GM12892 (cell line): ENCODE results near the gene KCNG2.

Source experiments
- DNase-seq: peaks from one replicate; pipeline ENCODE4 v3.0.0; 2011; ENCODE audit not compliant: insufficient read length
- FAIRE-seq: peaks from 2 replicates; lab custom pipeline; 2011; peaks lifted over from hg19 to GRCh38; lab: Jason Lieb, UNC
- POLR2A ChIP-seq: IDR thresholded peaks from 2 replicates; pipeline ENCODE4 v1.6.1; 2011; ENCODE audit warnings: low read depth, low read length, control low read depth
- POLR2AphosphoS5 ChIP-seq: IDR thresholded peaks from 2 replicates; pipeline ENCODE4 v1.6.1; 2011; ENCODE audit warnings: low read depth, low read length, control low read depth
- TAF1 ChIP-seq: IDR thresholded peaks from 2 replicates; pipeline ENCODE4 v1.6.1; 2011; ENCODE audit warnings: low read depth, mild to moderate bottlenecking, control low read depth, low read length, borderline replicate concordance

Gene KCNG2

GRCh38 chr18:79884294-79884962, 86.7 kb downstream of the KCNG2 start:
- DNase-seq (no peak), FAIRE-seq (no peak)
- no peak for TF ChIP-seq POLR2A
- no peak for TF ChIP-seq POLR2AphosphoS5
- no peak for TF ChIP-seq TAF1

DNA sequence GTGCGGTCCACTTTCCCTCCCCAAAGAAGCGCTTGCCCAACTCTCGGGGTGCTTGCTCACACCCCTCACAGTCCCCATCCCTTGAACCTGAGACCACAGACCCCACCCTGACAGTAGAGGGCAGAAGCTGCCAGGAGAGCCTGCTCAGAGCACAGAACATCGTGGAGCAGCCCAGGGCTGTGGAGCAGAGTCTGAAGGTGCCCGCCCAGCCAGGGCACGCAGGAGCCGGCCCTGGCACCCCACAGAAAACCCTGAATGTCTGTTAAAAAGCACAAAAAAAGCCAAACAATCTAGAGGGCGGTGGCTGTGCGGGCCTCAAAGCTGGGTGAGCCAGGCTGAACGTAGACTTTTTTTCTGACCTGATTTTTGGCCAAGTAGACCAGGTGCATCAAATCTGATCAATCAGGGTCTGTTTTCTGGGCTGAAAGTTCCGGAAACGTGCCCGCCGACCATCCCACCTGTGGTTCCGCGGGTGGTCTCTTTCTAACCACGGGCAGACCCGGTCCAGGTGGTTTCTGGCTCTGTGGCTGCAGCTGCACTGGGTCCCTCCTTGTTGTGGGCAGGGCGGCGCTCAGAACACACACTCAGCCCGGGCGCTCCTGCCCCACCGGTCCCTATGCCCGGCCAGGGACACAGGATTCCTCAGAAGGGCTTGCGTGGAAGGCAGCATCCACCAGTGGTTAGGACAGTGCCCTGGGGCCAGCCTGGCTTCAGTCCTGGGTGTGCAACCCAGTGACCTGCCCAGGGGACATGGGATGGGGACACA, 87.4 kb downstream of the KCNG2 start:
- DNase-seq (no peak), FAIRE-seq (no peak)
- TF ChIP-seq TAF1 (no peak), POLR2AphosphoS5 (no peak), POLR2A (no peak)

GRCh38 chr18:79887181-79888000, 89.7 kb downstream of the KCNG2 start:
- no peak for FAIRE-seq
- DNase-seq: no peak
- TF ChIP-seq POLR2AphosphoS5 (no peak), TAF1 (no peak), POLR2A (no peak)

DNA sequence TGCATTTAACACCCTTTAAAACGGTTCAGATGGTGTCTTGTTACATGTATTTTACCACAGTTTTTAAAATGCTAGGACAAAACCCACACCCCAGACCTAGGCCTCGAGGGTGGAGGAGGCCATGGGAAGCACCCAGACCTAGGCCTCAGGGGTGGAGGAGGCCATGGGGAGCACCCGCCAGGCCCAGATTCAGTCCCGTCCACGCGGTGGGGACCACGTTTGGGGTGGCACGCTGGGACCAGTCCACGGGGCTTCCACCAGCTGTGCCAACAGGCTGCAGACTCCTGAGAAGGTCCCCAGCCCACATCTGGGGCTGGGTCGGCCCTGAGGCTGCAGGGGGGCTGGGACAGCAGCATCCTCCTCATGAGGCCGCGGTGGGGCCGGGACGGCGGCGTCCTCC, 90.3 kb downstream of the KCNG2 start:
- TF ChIP-seq POLR2AphosphoS5: no peak
- TF ChIP-seq TAF1: no peak
- TF ChIP-seq POLR2A: no peak
- no peak for FAIRE-seq
- DNase-seq: no peak

DNA sequence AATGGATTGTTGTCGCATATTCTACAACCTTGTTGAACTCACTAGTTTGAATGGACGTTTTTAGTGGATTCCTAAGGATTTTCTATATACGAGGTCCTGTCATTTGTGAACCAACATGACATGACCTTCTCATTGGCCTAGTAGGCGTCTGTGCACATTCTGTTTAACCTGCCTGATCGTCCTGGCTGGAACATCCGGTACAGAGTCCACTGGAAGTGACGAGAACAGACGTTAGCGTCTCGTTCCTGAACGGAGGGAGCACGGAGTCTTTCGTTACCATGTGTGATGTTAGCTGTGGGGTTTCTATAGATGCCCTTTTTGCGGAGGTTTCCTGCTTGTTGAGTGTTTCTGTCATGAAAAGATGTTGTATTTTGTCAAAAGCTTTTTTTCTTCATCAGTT, 91.8 kb downstream of the KCNG2 start:
- TF ChIP-seq POLR2AphosphoS5 (no peak), POLR2A (no peak), TAF1 (no peak)
- DNase-seq (no peak), FAIRE-seq (no peak)

GRCh38 chr18:79890674-79891073, 92.9 kb downstream of the KCNG2 start:
- no peak for DNase-seq
- FAIRE-seq: no peak
- TF ChIP-seq POLR2AphosphoS5 (no peak), TAF1 (no peak), POLR2A (no peak)

DNA sequence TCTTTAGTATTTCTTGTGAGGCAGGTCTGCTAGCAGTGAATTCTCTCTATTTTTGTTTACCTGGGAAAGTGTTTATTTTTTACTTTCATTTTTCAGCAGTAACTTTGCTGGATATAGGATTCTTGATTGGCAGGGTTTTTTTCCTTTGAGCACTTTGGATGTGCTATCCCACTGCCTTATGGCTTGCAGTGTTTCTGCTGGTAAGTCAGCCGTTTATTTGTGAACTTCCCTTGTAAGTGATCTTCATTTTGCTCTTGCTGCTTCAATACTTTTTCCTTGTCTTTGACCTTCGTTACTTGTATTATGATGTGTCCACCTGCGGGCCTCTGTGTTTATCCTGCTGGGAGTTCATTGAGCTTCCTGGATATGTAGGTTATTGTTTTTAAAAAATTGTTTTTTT, 99.0 kb downstream of the KCNG2 start:
- no peak for TF ChIP-seq TAF1
- no peak for TF ChIP-seq POLR2A
- no peak for TF ChIP-seq POLR2AphosphoS5
- FAIRE-seq: no peak
- no peak for DNase-seq

GRCh38 chr18:79897940-79898625, 100.3 kb downstream of the KCNG2 start:
- DNase-seq: no peak
- no peak for FAIRE-seq
- TF ChIP-seq TAF1: no peak
- TF ChIP-seq POLR2A: no peak
- no peak for TF ChIP-seq POLR2AphosphoS5

- DNase-seq: no peak
- TF ChIP-seq TAF1: no peak
- TF ChIP-seq POLR2A: no peak
- TF ChIP-seq POLR2AphosphoS5: no peak
- FAIRE-seq: no peak
Measured at GRCh38 chr18:79898952-79899608, 101.3 kb downstream of the KCNG2 start.
